ENCODE data around the gene ZNF609.

Gene ZNF609

DNA sequence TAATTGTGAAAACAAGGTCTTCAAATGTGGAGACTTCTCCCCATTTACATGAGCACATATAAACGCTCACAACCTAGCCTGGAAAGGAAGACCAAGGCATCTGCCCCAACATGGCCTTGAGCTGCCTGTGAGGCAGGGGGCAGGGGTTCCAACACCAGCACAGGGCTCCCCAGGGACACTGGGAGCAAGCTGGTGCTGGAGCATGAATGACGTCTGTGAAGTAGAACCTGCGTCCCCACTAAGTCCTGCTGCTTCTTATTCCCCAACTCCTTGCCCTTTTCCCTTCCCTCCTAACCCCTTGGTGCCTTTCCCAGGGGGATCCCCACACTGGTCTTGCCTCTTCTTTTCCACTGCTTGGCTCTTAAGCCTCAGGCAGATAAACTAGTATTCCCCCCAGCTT is 221.9 kb downstream of the ZNF609 start:
- no peak for TF ChIP-seq EZH2phosphoT487 (IDR thresholded peaks at IDR 0.05; ENCODE audit: low read depth)
- TF ChIP-seq, protein P1, sequence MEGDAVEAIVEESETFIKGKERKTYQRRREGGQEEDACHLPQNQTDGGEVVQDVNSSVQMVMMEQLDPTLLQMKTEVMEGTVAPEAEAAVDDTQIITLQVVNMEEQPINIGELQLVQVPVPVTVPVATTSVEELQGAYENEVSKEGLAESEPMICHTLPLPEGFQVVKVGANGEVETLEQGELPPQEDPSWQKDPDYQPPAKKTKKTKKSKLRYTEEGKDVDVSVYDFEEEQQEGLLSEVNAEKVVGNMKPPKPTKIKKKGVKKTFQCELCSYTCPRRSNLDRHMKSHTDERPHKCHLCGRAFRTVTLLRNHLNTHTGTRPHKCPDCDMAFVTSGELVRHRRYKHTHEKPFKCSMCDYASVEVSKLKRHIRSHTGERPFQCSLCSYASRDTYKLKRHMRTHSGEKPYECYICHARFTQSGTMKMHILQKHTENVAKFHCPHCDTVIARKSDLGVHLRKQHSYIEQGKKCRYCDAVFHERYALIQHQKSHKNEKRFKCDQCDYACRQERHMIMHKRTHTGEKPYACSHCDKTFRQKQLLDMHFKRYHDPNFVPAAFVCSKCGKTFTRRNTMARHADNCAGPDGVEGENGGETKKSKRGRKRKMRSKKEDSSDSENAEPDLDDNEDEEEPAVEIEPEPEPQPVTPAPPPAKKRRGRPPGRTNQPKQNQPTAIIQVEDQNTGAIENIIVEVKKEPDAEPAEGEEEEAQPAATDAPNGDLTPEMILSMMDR (IDR thresholded peaks at IDR 0.05; ENCODE audit: low read depth, low read length): no peak
- H3K4me3 ChIP-seq (ENCODE audit: low read length): no peak overlapping the region
- H4K20me1 ChIP-seq (ENCODE audit: insufficient read depth, low read length): no peaks in the 10 kb centered on the region
- no peaks in the 10 kb centered on the region for H3K9me3 ChIP-seq (ENCODE audit: insufficient read depth, low read length)
- no peaks in the 10 kb centered on the region for H3K4me1 ChIP-seq (ENCODE audit: low read length)
- no peaks in the 10 kb centered on the region for H3K79me2 ChIP-seq (ENCODE audit: low read length)
- no peak overlapping the region for H2AFZ ChIP-seq (ENCODE audit: low read depth, low read length)
- no peak overlapping the region for H3K27ac ChIP-seq (ENCODE audit: low read length)
- H3K27me3 ChIP-seq (ENCODE audit: low read depth, low read length): no peaks in the 10 kb centered on the region
- peaks cover 50% of the 10 kb centered on the region for H3K36me3 ChIP-seq (replicated peaks; ENCODE audit: low read depth, low read length)
- no peak overlapping the region for H3K9ac ChIP-seq (ENCODE audit: low read length)
- no peak overlapping the region for H3K4me2 ChIP-seq (ENCODE audit: low read length)

GRCh38 chr15:64683378-64683777 is 223.0 kb downstream of the ZNF609 start:
- Histone ChIP-seq H2AFZ (ENCODE audit: low read depth, low read length) (no peak overlapping the region), H4K20me1 (ENCODE audit: insufficient read depth, low read length) (no peaks in the 10 kb centered on the region), H3K4me2 (ENCODE audit: low read length) (no peak overlapping the region), H3K27ac (ENCODE audit: low read length) (no peak overlapping the region), H3K79me2 (ENCODE audit: low read length) (no peaks in the 10 kb centered on the region), H3K9ac (ENCODE audit: low read length) (no peak overlapping the region), H3K9me3 (ENCODE audit: insufficient read depth, low read length) (no peaks in the 10 kb centered on the region), H3K4me3 (ENCODE audit: low read length) (no peak overlapping the region), H3K4me1 (ENCODE audit: low read length) (no peaks in the 10 kb centered on the region), H3K36me3 (replicated peaks; ENCODE audit: low read depth, low read length) (peaks cover 61% of the 10 kb centered on the region), H3K27me3 (ENCODE audit: low read depth, low read length) (no peaks in the 10 kb centered on the region)
- TF ChIP-seq EZH2phosphoT487 (IDR thresholded peaks at IDR 0.05; ENCODE audit: low read depth): no peak
- TF ChIP-seq, protein P1 (IDR thresholded peaks at IDR 0.05; ENCODE audit: low read depth, low read length): no peak

DNA sequence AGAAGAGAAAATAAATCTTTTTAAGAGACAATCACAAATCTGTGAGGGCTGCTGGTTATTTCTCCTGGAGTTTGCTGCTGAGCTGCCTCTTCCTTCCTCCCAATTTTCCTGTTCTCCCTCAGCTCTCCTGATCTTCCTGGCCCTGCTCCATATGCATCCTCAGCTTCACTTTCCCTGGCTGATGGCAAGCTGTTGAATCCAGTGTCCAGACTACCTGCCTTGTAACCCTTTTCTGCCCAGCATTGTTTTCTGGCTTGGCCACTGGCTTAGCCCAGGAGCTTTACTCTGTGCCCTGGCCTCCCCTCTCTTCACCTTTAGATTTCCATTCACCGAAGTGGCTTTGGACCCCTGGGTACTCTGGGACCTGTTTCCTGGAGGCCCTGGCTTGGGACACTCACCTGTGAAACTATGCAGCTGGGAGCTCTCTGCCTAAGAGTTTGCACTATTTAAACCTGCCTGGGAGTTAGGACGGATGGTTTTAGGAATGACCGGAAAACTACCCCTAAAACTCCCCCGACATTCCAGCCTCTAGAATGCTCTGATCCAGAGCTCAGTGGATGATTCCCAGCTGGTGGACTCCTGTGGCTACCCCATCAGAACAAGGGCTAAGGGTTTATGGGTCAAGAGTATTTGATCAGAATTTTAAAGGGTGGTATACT is 225.0 kb downstream of the ZNF609 start:
- no peak overlapping the region for H2AFZ ChIP-seq (ENCODE audit: low read depth, low read length)
- no peak for TF ChIP-seq EZH2phosphoT487 (IDR thresholded peaks at IDR 0.05; ENCODE audit: low read depth)
- TF ChIP-seq, protein P1 (IDR thresholded peaks at IDR 0.05; ENCODE audit: low read depth, low read length): no peak
- no peaks in the 10 kb centered on the region for H3K27me3 ChIP-seq (ENCODE audit: low read depth, low read length)
- no peaks in the 10 kb centered on the region for H3K79me2 ChIP-seq (ENCODE audit: low read length)
- no peak overlapping the region for H3K4me2 ChIP-seq (ENCODE audit: low read length)
- H3K27ac ChIP-seq (ENCODE audit: low read length): no peak overlapping the region
- H4K20me1 ChIP-seq (ENCODE audit: insufficient read depth, low read length): no peaks in the 10 kb centered on the region
- H3K4me1 ChIP-seq (ENCODE audit: low read length): no peaks in the 10 kb centered on the region
- H3K36me3 ChIP-seq (replicated peaks; ENCODE audit: low read depth, low read length): peaks cover 66% of the 10 kb centered on the region
- H3K9ac ChIP-seq (ENCODE audit: low read length): no peak overlapping the region
- H3K9me3 ChIP-seq (ENCODE audit: insufficient read depth, low read length): no peaks in the 10 kb centered on the region
- no peak overlapping the region for H3K4me3 ChIP-seq (ENCODE audit: low read length)

DNA sequence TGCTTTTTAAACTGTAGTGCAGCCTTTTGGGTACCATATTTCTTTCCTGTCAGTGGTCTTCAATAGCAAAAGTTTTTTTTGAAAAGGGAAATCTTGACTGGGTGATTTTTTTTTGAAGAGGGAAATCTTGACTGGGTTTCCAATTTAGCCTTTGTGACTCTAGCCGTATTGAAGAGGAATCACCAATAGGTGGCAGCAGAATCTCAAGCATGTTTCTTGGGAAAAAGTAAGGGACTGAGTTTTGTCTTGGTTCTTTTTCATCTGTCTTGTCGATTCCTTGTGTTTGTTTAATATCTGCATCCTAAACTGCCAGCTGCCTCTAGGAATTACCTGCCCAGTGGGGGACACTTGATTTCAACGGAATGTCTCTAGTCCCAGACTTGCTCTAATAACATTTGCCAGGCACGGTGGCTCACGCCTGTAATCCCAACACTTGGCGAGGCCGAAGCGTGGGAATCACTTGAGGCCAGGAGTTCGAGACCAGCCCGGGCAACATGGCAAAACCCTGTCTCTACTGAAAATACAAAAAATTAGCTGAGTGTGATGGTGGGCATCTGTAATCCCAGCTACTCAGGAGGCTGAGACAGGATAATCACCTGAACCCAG is 225.9 kb downstream of the ZNF609 start:
- Histone ChIP-seq H3K36me3 (replicated peaks; ENCODE audit: low read depth, low read length) (peaks cover 69% of the 10 kb centered on the region), H3K4me1 (ENCODE audit: low read length) (no peaks in the 10 kb centered on the region), H3K27me3 (ENCODE audit: low read depth, low read length) (no peaks in the 10 kb centered on the region), H2AFZ (ENCODE audit: low read depth, low read length) (no peak overlapping the region), H3K4me2 (ENCODE audit: low read length) (no peak overlapping the region), H3K9ac (ENCODE audit: low read length) (no peak overlapping the region), H3K27ac (ENCODE audit: low read length) (no peak overlapping the region), H3K9me3 (ENCODE audit: insufficient read depth, low read length) (no peaks in the 10 kb centered on the region), H3K79me2 (ENCODE audit: low read length) (no peaks in the 10 kb centered on the region), H3K4me3 (ENCODE audit: low read length) (no peak overlapping the region), H4K20me1 (ENCODE audit: insufficient read depth, low read length) (no peaks in the 10 kb centered on the region)
- TF ChIP-seq, protein P1 (IDR thresholded peaks at IDR 0.05; ENCODE audit: low read depth, low read length): peak; percentile 87
- no peak for TF ChIP-seq EZH2phosphoT487 (IDR thresholded peaks at IDR 0.05; ENCODE audit: low read depth)
